Uterus (tissue), 2 donors: ENCODE measurements around the gene RAX2.

Source experiments
- POLR2A ChIP-seq, 2 donors: fragments of 450-650 bp; IDR thresholded peaks; one replicate each; pipeline ENCODE4 v1.6.1; 2016; ENCODE audit warnings: antibody characterized with exemption in 2 of 2, mild to moderate bottlenecking in 1 of 2, moderate library complexity in 1 of 2
- TF ChIP-seq, protein P1 (sequence below), 4 experiments: fragments of 200-600 bp in 2 of 4; fragments of 450-650 bp in 2 of 4; sonication (generic) in 2 of 4; IDR thresholded peaks; one replicate each; pipeline ENCODE4 v1.5.1; 2016 to 2019; ENCODE audit warnings: antibody characterized with exemption in 4 of 4, mild to moderate bottlenecking in 2 of 4, moderate library complexity in 1 of 4

DNA sequence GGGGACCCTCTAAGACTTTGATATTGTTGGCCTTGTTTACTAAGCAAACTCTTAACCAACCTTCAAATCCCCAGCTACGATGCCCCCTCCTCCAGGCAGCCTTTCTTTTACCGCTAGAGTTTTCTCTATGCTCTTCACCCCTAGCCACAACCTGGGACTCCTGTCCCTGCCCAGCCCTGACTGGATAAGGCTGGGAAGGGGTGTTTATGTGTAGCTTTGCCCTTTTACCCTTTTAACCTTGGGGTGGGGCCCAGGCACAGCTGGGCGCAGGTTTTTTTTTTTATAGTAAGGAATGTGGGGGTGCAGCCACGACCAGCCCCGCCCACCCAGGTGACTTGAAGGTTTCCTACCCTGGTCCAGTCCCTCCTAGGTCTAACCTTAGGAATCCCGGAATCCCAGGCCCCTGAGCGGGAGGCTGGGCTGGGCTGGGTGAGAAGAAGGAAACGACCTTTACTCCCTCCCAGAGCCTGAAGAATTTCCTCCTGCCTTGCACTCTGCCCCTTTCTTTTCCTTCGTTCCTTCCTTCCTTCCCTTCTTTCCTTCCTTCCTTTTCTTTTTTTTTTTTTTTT, 51.6 kb downstream of the RAX2 start:
- TF ChIP-seq, protein P1, sequence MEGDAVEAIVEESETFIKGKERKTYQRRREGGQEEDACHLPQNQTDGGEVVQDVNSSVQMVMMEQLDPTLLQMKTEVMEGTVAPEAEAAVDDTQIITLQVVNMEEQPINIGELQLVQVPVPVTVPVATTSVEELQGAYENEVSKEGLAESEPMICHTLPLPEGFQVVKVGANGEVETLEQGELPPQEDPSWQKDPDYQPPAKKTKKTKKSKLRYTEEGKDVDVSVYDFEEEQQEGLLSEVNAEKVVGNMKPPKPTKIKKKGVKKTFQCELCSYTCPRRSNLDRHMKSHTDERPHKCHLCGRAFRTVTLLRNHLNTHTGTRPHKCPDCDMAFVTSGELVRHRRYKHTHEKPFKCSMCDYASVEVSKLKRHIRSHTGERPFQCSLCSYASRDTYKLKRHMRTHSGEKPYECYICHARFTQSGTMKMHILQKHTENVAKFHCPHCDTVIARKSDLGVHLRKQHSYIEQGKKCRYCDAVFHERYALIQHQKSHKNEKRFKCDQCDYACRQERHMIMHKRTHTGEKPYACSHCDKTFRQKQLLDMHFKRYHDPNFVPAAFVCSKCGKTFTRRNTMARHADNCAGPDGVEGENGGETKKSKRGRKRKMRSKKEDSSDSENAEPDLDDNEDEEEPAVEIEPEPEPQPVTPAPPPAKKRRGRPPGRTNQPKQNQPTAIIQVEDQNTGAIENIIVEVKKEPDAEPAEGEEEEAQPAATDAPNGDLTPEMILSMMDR (IDR thresholded peaks at IDR 0.05), result no peak
- no peak for TF ChIP-seq POLR2A (IDR thresholded peaks at IDR 0.05)
